HepG2 (cell line): ENCODE measurements around the gene MPG. TPM values are rescaled to one million over a fixed set of nuclear protein-coding genes. Genes with fewer than 3 reads are reported as not detected.

Experiments
- ARNTL ChIP-seq: sonication (generic); formaldehyde crosslinking; IDR thresholded peaks from 2 replicates; pipeline ENCODE4 v1.4.0; 2020; ENCODE audit warnings: mild to moderate bottlenecking, missing genetic modification reagents
- ATF1 ChIP-seq: IDR thresholded peaks from 2 replicates; pipeline ENCODE4 v1.6.1; 2016; ENCODE audit warnings: mild to moderate bottlenecking, control low read depth
- BRCA1 ChIP-seq: sonication (generic); formaldehyde crosslinking; IDR thresholded peaks from 2 replicates; pipeline ENCODE4 v1.4.0; 2020; ENCODE audit warnings: missing genetic modification reagents
- FOXO4 ChIP-seq: sonication (generic); formaldehyde crosslinking; conservative IDR thresholded peaks from 2 replicates; pipeline ENCODE4 v1.8.1; 2023; ENCODE audit warnings: missing genetic modification reagents
- GZF1 ChIP-seq: sonication (generic); formaldehyde crosslinking; IDR thresholded peaks from 2 replicates; pipeline ENCODE4 v1.5.1; 2020; ENCODE audit warnings: mild to moderate bottlenecking, missing genetic modification reagents
- KLF13 ChIP-seq: sonication (generic); formaldehyde crosslinking; IDR thresholded peaks from 2 replicates; pipeline ENCODE4 v1.4.0; 2020; ENCODE audit warnings: mild to moderate bottlenecking, missing genetic modification reagents
- SMAD3 ChIP-seq: sonication (generic); formaldehyde crosslinking; IDR thresholded peaks from 2 replicates; pipeline ENCODE4 v1.4.0; 2020; ENCODE audit warnings: missing genetic modification reagents
- SMARCE1 ChIP-seq: fragments of 450-650 bp; IDR thresholded peaks from 2 replicates; pipeline ENCODE4 v1.6.1; 2017; ENCODE audit warnings: borderline replicate concordance
- ZBED4 ChIP-seq: sonication (generic); formaldehyde crosslinking; IDR thresholded peaks from 2 replicates; pipeline ENCODE4 v1.4.0; 2020; ENCODE audit warnings: missing genetic modification reagents, borderline replicate concordance
- polyA plus RNA-seq, 8 experiments: library from polyadenylated mRNA; depleted of rRNA in 3 of 8; stranded (reverse) in 7 of 8; unstranded in 1 of 8; fragments of >200 nt; fragmentation: Illumina TruSeq in 4 of 8; extraction: Trizol in 4 of 8; gene quantifications; 2 replicates each; pipeline versions ENCODE4 v1.2.1 to v1.2.3, GENCODE V29; 2011 to 2016; ENCODE audit warnings: low read depth in 4 of 8, missing spikeins in 1 of 8, mixed read lengths in 1 of 8; ENCODE audit not compliant: insufficient read depth in 1 of 8
- total RNA-seq, 5 experiments: library from RNA; depleted of rRNA; stranded (reverse); fragments of >200 nt; fragmentation: Illumina TruSeq; extraction: Trizol; gene quantifications; 2 replicates each; pipeline ENCODE4 v1.2.3, GENCODE V29; 2016; ENCODE audit warnings: low read depth in 1 of 5
- TF ChIP-seq, protein P1 (sequence below): sonication (generic); formaldehyde crosslinking; IDR thresholded peaks from 2 replicates; pipeline ENCODE4 v1.8.0; 2022; ENCODE audit warnings: low read depth, missing genetic modification reagents
- TF ChIP-seq, protein P2 (sequence below): sonication (generic); formaldehyde crosslinking; IDR thresholded peaks from 2 replicates; pipeline ENCODE4 v1.4.0; 2020; ENCODE audit warnings: missing genetic modification reagents, mild to moderate bottlenecking, borderline replicate concordance
- TF ChIP-seq, protein P3 (sequence below), 2 experiments: fragments of 450-650 bp in 1 of 2; sonication (generic) in 1 of 2; formaldehyde crosslinking in 1 of 2; IDR thresholded peaks; 2 replicates each; pipeline versions ENCODE4 v1.6.1 to v1.8.0; 2016 to 2022; ENCODE audit warnings: antibody characterized with exemption in 1 of 2, mild to moderate bottlenecking in 1 of 2, missing genetic modification reagents in 1 of 2

The MPG gene
- total and polyA plus RNA-seq, 2 of the 13 experiments (the other 11 are each of a cell fraction or from before 2014, with no cell fraction given): 59.1 to 62.5 TPM

- no peak for TF ChIP-seq FOXO4 (CRISPR knock-in tag)
- no peak for TF ChIP-seq ARNTL
- no peak for TF ChIP-seq KLF13
- TF ChIP-seq, protein P1, sequence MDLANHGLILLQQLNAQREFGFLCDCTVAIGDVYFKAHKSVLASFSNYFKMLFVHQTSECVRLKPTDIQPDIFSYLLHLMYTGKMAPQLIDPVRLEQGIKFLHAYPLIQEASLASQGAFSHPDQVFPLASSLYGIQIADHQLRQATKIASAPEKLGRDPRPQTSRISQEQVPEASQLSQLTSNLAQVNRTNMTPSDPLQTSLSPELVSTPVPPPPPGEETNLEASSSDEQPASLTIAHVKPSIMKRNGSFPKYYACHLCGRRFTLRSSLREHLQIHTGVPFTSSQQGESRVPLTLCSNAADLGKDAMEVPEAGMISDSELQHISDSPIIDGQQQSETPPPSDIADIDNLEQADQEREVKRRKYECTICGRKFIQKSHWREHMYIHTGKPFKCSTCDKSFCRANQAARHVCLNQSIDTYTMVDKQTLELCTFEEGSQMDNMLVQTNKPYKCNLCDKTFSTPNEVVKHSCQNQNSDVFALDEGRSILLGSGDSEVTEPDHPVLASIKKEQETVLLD (CRISPR knock-in tag): no peak
- TF ChIP-seq SMAD3 (CRISPR knock-in tag): no peak
- no peak for TF ChIP-seq ATF1 (CRISPR knock-in tag)
- TF ChIP-seq GZF1 (CRISPR knock-in tag): no peak
- TF ChIP-seq, protein P2, sequence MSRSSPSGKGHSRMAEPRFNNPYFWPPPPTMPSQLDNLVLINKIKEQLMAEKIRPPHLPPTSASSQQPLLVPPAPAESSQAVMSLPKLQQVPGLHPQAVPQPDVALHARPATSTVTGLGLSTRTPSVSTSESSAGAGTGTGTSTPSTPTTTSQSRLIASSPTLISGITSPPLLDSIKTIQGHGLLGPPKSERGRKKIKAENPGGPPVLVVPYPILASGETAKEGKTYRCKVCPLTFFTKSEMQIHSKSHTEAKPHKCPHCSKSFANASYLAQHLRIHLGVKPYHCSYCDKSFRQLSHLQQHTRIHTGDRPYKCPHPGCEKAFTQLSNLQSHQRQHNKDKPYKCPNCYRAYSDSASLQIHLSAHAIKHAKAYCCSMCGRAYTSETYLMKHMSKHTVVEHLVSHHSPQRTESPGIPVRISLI: peak; percentile 33; the same call in 1 of the 2 replicates
- TF ChIP-seq, protein P3, sequence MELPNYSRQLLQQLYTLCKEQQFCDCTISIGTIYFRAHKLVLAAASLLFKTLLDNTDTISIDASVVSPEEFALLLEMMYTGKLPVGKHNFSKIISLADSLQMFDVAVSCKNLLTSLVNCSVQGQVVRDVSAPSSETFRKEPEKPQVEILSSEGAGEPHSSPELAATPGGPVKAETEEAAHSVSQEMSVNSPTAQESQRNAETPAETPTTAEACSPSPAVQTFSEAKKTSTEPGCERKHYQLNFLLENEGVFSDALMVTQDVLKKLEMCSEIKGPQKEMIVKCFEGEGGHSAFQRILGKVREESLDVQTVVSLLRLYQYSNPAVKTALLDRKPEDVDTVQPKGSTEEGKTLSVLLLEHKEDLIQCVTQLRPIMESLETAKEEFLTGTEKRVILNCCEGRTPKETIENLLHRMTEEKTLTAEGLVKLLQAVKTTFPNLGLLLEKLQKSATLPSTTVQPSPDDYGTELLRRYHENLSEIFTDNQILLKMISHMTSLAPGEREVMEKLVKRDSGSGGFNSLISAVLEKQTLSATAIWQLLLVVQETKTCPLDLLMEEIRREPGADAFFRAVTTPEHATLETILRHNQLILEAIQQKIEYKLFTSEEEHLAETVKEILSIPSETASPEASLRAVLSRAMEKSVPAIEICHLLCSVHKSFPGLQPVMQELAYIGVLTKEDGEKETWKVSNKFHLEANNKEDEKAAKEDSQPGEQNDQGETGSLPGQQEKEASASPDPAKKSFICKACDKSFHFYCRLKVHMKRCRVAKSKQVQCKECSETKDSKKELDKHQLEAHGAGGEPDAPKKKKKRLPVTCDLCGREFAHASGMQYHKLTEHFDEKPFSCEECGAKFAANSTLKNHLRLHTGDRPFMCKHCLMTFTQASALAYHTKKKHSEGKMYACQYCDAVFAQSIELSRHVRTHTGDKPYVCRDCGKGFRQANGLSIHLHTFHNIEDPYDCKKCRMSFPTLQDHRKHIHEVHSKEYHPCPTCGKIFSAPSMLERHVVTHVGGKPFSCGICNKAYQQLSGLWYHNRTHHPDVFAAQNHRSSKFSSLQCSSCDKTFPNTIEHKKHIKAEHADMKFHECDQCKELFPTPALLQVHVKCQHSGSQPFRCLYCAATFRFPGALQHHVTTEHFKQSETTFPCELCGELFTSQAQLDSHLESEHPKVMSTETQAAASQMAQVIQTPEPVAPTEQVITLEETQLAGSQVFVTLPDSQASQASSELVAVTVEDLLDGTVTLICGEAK (IDR thresholded peaks at IDR 0.05): no peak
- TF ChIP-seq, protein P3 (CRISPR knock-in tag; IDR thresholded peaks at IDR 0.05): 0 out of 2 replicates have a peak, but pooled peaks have one; percentile 28
- no peak for TF ChIP-seq SMARCE1
- no peak for TF ChIP-seq BRCA1
- TF ChIP-seq ZBED4: 0 out of 2 replicates have a peak, but pooled peaks have one; percentile 28
Observed at GRCh38 chr16:45454-45853, 32.6 kb upstream of the MPG start (continued).
